Coronary artery (tissue), 2 donors: ENCODE data around the gene NR3C1.

Source experiments
- DNase-seq: peaks from one replicate; pipeline ENCODE4 v3.0.0-alpha.2; 2017; ENCODE audit warnings: low spot score
- H3K27ac ChIP-seq, 2 donors: fragments of 200-600 bp; sonication (generic); one replicate each; pipeline ENCODE4 v1.5.1; 2016 to 2019
- H3K4me3 ChIP-seq: fragments of 200-600 bp; sonication (generic); 2 replicates; pipeline ENCODE4 v1.5.1; 2016; ENCODE audit warnings: mild to moderate bottlenecking, moderate library complexity
- TF ChIP-seq, protein P1 (sequence below): fragments of 200-600 bp; sonication (generic); IDR thresholded peaks from one replicate; pipeline ENCODE4 v1.5.1; 2019; ENCODE audit warnings: antibody characterized with exemption

The NR3C1 gene

DNA sequence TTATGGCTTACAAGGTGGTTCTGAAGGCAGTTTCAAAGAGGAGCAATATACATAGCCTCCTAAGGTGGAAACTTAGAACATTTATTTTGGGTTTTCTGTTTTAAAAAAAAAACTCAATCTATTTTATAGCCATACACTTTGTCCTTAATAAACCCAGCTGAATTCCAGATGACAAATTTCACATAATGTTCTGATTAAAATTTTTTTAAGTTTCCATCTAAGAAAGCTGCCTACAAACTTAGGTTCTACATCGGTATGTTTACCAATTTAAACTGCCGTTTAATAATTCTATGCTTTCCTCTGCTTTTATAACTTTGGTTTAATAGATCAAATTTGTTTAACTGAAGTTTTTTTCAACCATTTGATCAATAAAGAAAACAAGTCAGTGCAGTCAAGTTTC, 12.5 kb downstream of the NR3C1 start:
- DNase-seq = no peak
- H3K27ac ChIP-seq = no peak overlapping the region
- H3K4me3 ChIP-seq = no peak overlapping the region
- TF ChIP-seq, protein P1, sequence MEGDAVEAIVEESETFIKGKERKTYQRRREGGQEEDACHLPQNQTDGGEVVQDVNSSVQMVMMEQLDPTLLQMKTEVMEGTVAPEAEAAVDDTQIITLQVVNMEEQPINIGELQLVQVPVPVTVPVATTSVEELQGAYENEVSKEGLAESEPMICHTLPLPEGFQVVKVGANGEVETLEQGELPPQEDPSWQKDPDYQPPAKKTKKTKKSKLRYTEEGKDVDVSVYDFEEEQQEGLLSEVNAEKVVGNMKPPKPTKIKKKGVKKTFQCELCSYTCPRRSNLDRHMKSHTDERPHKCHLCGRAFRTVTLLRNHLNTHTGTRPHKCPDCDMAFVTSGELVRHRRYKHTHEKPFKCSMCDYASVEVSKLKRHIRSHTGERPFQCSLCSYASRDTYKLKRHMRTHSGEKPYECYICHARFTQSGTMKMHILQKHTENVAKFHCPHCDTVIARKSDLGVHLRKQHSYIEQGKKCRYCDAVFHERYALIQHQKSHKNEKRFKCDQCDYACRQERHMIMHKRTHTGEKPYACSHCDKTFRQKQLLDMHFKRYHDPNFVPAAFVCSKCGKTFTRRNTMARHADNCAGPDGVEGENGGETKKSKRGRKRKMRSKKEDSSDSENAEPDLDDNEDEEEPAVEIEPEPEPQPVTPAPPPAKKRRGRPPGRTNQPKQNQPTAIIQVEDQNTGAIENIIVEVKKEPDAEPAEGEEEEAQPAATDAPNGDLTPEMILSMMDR = no peak

DNA sequence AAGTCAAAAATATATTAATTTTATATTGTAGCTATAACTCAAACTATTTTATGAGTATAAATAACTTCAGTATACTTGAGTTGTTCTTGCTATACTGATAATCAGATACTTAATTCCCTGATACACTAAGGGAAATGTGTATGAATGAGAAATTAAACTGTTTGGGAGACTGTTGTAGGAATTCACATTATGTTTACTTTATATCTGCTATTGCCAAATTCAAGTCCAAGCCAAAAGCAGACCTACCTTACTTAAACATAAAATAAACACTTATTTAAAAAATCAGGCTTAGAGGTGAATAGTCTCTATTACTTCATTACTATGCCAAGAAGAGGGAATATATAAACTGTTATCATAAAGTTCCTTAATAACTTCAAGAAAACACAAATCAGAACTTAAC, 13.2 kb downstream of the NR3C1 start:
- H3K27ac ChIP-seq = no peak overlapping the region
- TF ChIP-seq, protein P1 = no peak
- H3K4me3 ChIP-seq = no peak overlapping the region
- DNase-seq = no peak

DNA sequence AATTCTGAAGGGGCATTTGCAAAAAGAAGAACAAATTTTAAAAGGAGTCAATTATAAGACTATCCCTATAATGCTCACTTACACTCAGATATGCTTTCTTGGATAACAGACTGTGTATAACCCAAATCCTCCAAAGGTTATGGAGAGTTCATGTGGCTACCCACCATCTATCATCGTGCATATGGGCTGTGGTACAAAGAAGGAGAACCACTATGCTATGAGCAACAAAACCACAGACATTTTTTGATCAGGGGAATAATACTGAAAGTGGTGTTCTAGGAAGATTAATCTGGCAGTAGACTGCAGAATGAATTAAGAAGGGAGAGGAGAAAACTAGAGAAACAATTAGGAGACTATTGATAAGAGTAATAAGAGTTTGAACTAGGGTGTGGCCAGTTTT, 16.8 kb downstream of the NR3C1 start:
- Histone ChIP-seq H3K27ac (no peak overlapping the region), H3K4me3 (no peak overlapping the region)
- TF ChIP-seq, protein P1 = no peak
- no peak for DNase-seq

DNA sequence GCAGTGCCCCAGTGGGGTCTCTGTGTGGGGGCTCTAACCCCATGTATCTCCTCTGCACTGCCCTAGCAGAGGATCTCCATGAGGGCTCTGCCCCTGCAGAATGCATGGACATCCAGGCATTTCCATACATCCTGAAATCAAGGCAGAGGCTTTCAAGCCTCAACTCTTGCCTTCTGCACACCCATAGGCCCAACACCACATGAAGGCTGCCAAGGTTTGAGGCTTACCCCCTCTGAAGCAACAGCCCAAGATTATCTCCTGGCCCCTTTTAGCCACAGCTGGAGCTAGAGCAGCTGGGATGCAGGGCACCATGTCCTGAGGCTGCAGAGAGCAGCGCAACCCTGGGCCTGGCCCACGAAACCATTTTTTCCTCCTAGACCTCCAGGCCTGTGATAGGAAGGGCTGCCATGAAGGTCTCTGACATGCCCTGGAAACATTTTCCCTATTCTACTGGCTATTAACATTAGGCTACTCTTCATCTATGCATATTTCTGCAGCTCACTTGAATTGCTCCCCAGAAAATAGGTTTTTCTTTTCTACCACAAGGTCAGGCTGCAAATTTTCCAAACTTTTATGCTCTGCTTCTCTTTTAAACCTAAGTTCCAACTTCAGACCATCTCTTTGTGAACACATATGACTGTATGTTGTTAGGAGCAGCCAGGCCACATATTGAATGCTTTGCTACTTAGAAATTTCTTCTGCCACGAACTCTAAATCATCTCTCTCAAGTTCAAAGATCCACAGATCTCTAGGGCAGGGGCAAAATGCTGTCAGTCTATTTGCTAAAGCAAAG, 18.4 kb downstream of the NR3C1 start:
- H3K4me3 ChIP-seq = no peak overlapping the region
- TF ChIP-seq, protein P1 = no peak
- no peak for DNase-seq
- no peak overlapping the region for H3K27ac ChIP-seq

DNA sequence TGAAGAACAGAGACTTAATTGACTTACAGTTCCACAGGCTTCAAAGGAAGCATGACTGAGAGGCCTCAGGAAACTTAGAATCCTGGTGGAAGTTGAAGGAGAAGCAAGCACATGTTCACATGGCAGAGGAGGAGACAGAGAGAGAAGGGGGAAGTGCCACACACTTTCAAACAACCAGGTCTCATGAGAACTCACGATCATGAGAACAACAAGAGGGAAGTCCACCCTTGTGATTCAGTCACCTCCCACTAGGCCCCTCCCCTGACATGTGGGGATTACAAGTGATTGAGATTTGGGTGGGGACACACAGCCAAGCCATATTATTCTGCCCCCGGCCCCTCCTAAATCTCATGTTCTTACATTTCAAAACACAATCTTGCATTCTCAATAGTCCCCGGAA, 19.5 kb downstream of the NR3C1 start:
- TF ChIP-seq, protein P1 = no peak
- Histone ChIP-seq H3K27ac (no peak overlapping the region), H3K4me3 (no peak overlapping the region)
- DNase-seq = no peak

DNA sequence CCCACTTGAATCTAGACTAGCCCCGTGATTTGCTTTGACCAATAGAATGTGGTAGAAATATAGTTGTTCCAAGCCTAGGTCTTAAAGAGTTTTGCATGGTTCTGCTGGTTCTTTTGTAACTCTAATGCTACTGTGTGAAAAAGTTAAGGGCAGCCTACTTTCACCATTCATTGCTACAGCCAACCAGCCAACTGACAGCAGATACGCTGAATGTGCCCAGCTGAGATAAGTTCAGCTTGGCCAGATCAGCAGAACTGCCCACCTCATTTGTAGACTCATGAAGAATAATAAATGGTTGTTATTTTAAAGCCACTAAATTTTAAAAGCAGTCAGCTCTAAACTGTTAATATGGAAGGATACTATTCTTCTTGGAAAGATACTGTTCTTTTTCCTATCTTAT, 23.9 kb downstream of the NR3C1 start:
- TF ChIP-seq, protein P1 = no peak
- no peak overlapping the region for H3K27ac ChIP-seq
- no peak overlapping the region for H3K4me3 ChIP-seq
- no peak for DNase-seq
